Right atrium auricular region (tissue), 2 donors: ENCODE data around the gene PSENEN. TPM values are rescaled to one million over a fixed set of nuclear protein-coding genes. Genes with fewer than 3 reads are reported as not detected.

ENCODE experiments used
- DNase-seq: peaks from one replicate; pipeline ENCODE4 v3.0.0-alpha.2; 2019; ENCODE audit warnings: low spot score
- H3K27ac ChIP-seq, 2 donors: fragments of 200-600 bp; sonication (generic); 1 replicate in 1 of 2; 2 replicates in 1 of 2; pipeline ENCODE4 v1.5.1; 2016 to 2019
- H3K27me3 ChIP-seq, 2 donors: fragments of 200-600 bp; sonication (generic); one replicate each; pipeline versions ENCODE4 v1.5.1 to v1.6.0; 2017 to 2019
- H3K36me3 ChIP-seq: fragments of 200-600 bp; sonication (generic); one replicate; pipeline ENCODE4 v1.5.1; 2016
- H3K4me1 ChIP-seq, 2 donors: fragments of 200-600 bp; sonication (generic); one replicate each; pipeline versions ENCODE4 v1.5.1 to v1.6.0; 2017 to 2019
- H3K4me3 ChIP-seq, 2 donors: fragments of 200-600 bp; sonication (generic); 1 replicate in 1 of 2; 2 replicates in 1 of 2; pipeline ENCODE4 v1.5.1; 2017 to 2019; ENCODE audit warnings: mild to moderate bottlenecking in 1 of 2, moderate library complexity in 1 of 2
- H3K9me3 ChIP-seq, 2 donors: fragments of 200-600 bp; sonication (generic); one replicate each; pipeline ENCODE4 v1.5.1; 2019
- total RNA-seq, 2 donors: library from RNA; depleted of rRNA; stranded (reverse); fragments of >200 nt; gene quantifications; one replicate each; pipeline ENCODE4 v1.1.0, GENCODE V29; 2016
- TF ChIP-seq, protein P1 (sequence below), 2 donors: fragments of 200-600 bp; sonication (generic); IDR thresholded peaks; one replicate each; pipeline ENCODE4 v1.5.1; 2019; ENCODE audit warnings: antibody characterized with exemption in 2 of 2

PSENEN gene
- total RNA-seq, 2 donors from 2014 or later, result 26.1 to 35.0 TPM

GRCh38 chr19:35725216-35725861 lies 20.1 kb upstream of the PSENEN start:
- TF ChIP-seq, protein P1, sequence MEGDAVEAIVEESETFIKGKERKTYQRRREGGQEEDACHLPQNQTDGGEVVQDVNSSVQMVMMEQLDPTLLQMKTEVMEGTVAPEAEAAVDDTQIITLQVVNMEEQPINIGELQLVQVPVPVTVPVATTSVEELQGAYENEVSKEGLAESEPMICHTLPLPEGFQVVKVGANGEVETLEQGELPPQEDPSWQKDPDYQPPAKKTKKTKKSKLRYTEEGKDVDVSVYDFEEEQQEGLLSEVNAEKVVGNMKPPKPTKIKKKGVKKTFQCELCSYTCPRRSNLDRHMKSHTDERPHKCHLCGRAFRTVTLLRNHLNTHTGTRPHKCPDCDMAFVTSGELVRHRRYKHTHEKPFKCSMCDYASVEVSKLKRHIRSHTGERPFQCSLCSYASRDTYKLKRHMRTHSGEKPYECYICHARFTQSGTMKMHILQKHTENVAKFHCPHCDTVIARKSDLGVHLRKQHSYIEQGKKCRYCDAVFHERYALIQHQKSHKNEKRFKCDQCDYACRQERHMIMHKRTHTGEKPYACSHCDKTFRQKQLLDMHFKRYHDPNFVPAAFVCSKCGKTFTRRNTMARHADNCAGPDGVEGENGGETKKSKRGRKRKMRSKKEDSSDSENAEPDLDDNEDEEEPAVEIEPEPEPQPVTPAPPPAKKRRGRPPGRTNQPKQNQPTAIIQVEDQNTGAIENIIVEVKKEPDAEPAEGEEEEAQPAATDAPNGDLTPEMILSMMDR (IDR thresholded peaks at IDR 0.05), result no peak
- H3K27ac ChIP-seq, result no peak overlapping the region
- H3K9me3 ChIP-seq, result no peaks in the 10 kb centered on the region
- no peak overlapping the region for H3K4me3 ChIP-seq
- H3K4me1 ChIP-seq, result no peaks in the 10 kb centered on the region
- H3K36me3 ChIP-seq, result peaks cover 94% of the 10 kb centered on the region
- no peaks in the 10 kb centered on the region for H3K27me3 ChIP-seq
- DNase-seq, result no peak

DNA sequence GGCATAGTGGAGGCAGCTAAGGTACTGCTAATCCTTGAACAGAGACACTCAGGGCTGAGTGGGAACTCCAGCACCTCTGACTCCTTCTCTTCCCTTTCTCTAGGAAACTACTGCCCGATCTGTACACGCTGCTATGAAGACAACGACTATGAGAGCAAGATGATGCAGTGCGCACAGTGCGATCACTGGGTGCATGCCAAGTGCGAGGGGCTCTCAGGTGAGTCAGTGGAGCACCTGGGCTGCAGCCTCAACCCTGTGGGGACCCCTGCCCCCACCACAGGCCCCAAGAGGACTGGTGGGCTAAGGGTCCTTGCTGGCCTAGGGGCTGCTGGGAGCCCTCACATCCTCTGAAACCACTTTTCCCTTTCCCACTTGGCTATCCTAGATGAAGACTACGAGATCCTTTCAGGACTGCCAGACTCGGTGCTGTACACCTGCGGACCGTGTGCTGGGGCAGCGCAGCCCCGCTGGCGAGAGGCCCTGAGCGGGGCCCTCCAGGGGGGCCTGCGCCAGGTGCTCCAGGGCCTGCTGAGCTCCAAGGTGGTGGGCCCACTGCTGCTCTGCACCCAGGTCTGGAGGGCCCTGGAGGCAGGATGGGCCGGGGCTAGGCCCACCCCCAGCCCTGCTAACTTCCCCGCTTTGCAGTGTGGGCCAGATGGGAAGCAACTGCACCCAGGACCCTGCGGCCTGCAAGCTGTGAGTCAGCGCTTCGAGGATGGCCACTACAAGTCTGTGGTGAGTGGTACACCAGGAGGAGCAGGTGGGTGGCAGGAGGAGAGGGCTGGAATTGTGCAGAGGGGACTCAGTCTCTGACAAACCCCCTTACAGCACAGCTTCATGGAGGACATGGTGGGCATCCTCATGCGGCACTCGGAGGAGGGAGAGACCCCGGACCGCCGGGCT lies 18.1 kb upstream of the PSENEN start:
- Histone ChIP-seq H3K27me3 (no peaks in the 10 kb centered on the region), H3K4me3 (no peak overlapping the region), H3K27ac (no peak overlapping the region), H3K36me3 (peaks cover 98% of the 10 kb centered on the region), H3K9me3 (no peaks in the 10 kb centered on the region), H3K4me1 (no peaks in the 10 kb centered on the region)
- no peak for DNase-seq
- TF ChIP-seq, protein P1 (IDR thresholded peaks at IDR 0.05), result no peak

GRCh38 chr19:35727956-35728706 lies 17.3 kb upstream of the PSENEN start:
- Histone ChIP-seq H3K9me3 (no peaks in the 10 kb centered on the region), H3K27ac (no peak overlapping the region), H3K4me1 (no peaks in the 10 kb centered on the region), H3K4me3 (no peak overlapping the region), H3K27me3 (no peaks in the 10 kb centered on the region), H3K36me3 (peaks cover 98% of the 10 kb centered on the region)
- TF ChIP-seq, protein P1 (IDR thresholded peaks at IDR 0.05), result no peak
- no peak for DNase-seq

DNA sequence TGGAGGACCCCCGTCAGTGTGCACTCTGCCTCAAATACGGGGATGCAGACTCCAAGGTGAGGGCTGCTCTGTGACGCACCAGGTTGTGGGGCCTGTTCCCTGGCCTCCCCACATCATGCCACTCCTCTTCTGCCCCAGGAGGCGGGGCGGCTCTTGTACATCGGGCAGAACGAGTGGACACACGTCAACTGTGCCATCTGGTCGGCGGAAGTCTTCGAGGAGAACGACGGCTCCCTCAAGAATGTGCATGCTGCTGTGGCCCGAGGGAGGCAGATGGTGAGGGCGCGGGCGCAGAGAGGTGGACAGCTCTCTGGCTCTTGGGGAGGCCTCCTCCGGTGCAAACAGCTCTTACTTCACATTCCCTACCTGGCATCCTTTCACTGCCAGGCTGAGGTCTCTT lies 16.4 kb upstream of the PSENEN start:
- TF ChIP-seq, protein P1 (IDR thresholded peaks at IDR 0.05), result no peak
- no peak overlapping the region for H3K27ac ChIP-seq
- no peak for DNase-seq
- H3K4me1 ChIP-seq, result no peaks in the 10 kb centered on the region
- H3K36me3 ChIP-seq, result peaks cover 89% of the 10 kb centered on the region
- no peaks in the 10 kb centered on the region for H3K27me3 ChIP-seq
- H3K4me3 ChIP-seq, result no peak overlapping the region
- no peaks in the 10 kb centered on the region for H3K9me3 ChIP-seq

DNA sequence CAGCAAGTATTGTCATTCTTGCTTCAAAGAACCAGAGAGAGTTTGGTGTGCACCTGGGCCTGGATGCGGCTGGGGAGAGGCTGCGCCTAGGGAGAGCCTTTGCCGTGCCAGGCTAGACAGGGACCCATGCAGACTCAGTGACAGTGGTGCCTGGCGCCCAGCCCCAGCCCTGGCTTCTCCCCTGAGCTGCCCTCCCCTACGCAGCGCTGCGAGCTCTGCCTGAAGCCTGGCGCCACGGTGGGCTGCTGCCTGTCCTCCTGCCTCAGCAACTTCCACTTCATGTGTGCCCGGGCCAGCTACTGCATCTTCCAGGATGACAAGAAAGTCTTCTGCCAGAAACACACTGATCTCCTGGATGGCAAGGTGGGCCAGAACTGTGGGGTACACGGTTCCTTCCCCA lies 15.7 kb upstream of the PSENEN start:
- peaks cover 87% of the 10 kb centered on the region for H3K36me3 ChIP-seq
- H3K4me3 ChIP-seq, result no peak overlapping the region
- H3K9me3 ChIP-seq, result no peaks in the 10 kb centered on the region
- no peak for DNase-seq
- H3K4me1 ChIP-seq, result no peaks in the 10 kb centered on the region
- no peaks in the 10 kb centered on the region for H3K27me3 ChIP-seq
- no peak overlapping the region for H3K27ac ChIP-seq
- TF ChIP-seq, protein P1 (IDR thresholded peaks at IDR 0.05), result no peak
